ENCODE data around the gene SLC9A9.

SLC9A9 gene

GRCh38 chr3:143634991-143635390 is 213.3 kb downstream of the SLC9A9 start:
- no peak for DNase-seq

DNA sequence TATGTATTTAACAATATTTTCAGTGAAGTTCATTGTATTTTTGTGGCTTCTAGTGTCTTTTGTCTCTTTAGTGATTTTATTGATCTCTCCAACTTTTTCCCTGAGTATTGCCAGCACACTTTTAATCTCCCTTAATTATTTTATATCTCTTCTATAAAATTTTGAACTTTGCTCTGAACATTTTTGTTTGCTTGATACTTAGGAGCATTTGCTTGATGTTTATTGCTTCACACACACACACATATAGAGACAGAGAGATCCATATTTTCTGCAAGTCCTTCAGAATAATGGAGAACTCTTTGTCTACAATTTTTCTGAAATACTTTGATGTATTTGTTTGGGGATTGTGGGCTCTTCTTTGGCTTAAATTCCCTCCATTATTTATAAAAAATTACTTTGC is 213.8 kb downstream of the SLC9A9 start:
- DNase-seq, result no peak

- DNase-seq, result no peak
These were observed 214.5 kb downstream of the SLC9A9 start for GRCh38 chr3:143633816-143634215.

DNA sequence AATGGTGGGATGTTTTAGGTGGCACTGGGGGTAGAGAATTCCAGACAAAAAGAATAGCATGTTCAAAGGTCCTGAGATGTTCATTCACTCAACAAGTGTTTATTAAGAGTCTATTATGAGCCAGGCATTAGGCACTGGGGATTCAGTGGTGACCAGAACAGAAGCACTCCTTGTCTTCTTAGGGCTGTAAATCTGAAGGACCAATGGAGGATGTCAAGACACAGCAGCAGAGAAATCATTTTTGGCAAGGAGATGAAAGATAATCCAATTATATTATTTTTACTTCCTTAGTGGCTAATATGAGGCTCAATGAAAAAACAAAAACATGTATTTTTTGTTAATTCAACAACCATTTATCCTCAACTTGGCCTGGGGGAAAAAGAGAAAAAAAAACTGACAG is 218.5 kb downstream of the SLC9A9 start:
- DNase-seq, result no peak

GRCh38 chr3:143628971-143629370 is 219.3 kb downstream of the SLC9A9 start:
- no peak for DNase-seq

DNA sequence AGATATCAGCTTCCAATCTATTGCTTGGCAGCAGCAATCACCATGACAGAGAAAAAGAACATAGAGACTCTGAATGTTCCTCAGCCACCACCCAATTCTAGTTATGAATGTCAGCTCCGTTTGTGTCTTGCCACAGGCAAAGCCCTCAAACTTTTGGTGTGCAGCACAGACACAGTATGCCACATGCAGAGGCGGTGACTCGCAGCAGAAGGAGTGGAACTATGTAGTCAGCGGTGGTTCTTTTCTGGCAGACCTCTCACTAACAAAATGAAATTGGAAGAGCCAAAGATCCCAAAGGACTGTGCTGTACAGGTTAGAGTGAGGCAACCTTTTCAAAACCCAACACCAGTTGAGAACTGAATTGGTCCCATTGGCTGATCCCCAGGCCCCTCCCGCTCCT is 220.9 kb downstream of the SLC9A9 start:
- DNase-seq, result no peak

DNA sequence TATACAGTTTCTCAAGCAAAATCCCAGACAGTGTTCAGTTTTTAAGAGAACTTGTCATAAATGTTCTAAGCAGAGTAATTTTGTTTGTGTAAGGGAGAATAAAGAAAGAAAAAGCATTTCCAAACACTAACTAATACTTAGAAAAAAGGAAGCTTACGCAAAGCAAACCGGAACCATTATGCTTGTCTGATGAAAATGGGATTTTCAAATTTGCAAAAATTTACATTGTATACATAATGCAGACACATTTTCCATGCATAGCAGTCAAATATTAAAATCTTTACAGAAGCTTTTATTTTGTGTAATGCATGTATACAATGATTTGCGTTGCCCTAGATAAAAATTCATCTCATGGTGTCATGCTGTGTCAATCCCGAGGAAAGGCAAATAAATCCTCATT is 229.0 kb downstream of the SLC9A9 start:
- no peak for DNase-seq

GRCh38 chr3:143617050-143617449 is 231.2 kb downstream of the SLC9A9 start:
- DNase-seq, result no peak

- DNase-seq, result no peak
These were observed 235.0 kb downstream of the SLC9A9 start for GRCh38 chr3:143613226-143613625.

DNA sequence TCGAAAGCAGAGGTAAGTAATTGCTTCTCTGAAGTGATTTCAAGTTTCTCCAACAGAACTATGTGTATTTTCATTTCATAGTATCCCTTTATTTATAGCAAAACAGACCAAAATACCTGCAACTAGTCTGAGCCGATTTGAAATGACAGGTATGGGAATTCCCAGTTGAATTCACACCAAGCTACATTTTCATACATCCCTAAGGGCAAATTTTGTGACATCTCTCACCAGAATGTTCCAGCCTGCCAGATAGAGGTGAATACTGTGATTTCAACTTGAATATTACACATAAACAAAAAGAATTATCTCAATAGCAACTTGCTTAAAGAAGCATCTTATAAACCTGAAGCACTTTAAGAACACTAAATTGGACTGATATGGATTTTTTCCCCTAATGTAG is 235.7 kb downstream of the SLC9A9 start:
- DNase-seq, result no peak

GRCh38 chr3:143608966-143609365 is 239.3 kb downstream of the SLC9A9 start:
- no peak for DNase-seq

GRCh38 chr3:143605233-143605950 is 242.9 kb downstream of the SLC9A9 start:
- DNase-seq, result no peak

GRCh38 chr3:143604402-143605185 is 243.7 kb downstream of the SLC9A9 start:
- no peak for DNase-seq

GRCh38 chr3:143603774-143604173 is 244.5 kb downstream of the SLC9A9 start:
- DNase-seq, result no peak

GRCh38 chr3:143601723-143602484 is 246.4 kb downstream of the SLC9A9 start:
- DNase-seq, result no peak

- no peak for DNase-seq
These were observed 247.2 kb downstream of the SLC9A9 start for GRCh38 chr3:143600756-143601718.

- no peak for DNase-seq
These were observed 250.3 kb downstream of the SLC9A9 start for GRCh38 chr3:143597774-143598652.

DNA sequence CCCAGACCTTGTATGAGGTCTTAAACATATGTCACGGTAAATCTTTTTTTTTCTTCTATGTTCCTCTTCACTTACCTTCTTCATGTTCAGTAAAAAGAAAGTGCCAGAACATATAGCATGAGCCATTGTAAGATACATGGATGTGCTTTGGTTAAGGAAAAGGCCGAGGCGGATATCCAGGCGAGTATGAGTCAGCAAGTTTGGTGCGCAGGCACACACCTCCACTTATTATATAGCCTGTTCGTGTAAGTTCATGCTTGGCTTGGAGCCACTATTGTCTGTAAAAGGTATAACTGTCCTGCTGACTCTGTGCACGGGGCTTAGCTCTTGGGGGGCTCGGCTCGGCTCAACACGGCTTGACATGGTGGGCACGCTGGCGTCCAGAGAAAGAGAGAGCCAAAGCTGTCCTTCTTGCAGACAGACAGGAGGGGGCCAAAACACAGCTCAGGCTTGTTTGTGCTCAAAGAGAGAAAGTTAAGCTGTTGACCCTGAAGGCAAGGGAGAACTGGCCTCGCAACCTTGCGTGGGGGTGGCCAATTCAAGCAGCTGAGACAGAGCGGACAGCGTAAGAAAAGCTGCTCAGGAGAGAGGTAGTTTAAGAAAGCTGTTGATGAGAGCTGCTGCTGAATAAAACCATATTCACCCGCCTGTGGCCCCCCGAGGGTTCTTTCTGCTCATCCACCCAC is 251.2 kb downstream of the SLC9A9 start:
- no peak for DNase-seq

DNA sequence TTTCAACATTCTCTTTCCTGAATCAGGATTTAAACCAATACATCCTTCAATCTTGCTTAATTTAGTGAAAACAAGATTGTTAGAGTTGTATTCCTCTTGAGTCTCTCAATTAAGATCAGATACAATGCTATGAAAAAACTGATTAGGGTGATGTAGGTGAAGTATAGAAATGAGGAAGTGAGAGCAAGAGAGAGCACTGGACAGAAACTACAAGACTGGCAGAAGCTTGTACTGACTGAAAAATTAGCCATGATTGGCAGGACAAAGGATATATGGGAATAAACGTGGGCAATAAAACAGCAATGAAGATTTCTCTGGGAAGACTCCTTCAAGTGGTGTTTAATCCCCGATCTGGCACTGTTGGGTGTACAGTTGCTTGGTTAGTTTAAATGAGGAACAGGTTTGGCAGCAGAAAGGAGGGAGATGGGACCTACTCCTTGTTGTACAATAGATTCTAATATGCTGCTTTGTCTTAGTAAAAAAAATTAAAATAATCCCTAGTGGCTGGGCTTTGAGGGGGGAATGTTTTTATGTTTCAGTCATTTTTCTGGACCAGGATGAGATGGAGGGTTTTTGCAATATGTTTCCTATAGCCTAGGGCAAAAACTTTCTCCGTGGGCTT is 252.7 kb downstream of the SLC9A9 start:
- DNase-seq, result no peak

DNA sequence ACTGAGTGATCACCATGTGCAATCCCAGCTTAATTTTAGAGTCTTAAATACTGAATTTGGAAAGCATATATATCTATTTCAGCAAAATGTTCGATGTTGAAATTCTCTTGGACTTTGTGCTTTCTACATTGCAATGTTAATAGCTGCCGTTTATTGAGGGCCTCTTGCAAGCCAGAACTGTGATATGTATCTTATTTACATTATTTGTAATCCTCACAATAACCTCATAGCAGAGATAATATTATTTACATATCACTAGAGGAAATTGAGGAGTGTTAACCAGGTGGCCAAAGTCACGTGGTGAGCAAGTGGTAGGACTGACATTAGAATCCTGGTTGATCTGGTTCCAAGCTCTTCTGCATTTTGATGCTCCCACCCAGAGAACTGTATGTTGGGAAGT is 254.1 kb downstream of the SLC9A9 start:
- no peak for DNase-seq
